Left cardiac atrium (tissue), 4 donors: Measurements from ENCODE around the gene MSMP. TPM values are rescaled to one million over a fixed set of nuclear protein-coding genes. Genes with fewer than 3 reads are reported as not detected.
A peak's percentile ranks its signal among the peaks of the same experiment; 100 is the strongest.

Source experiments
- ATAC-seq, 2 donors: fragments of 200-7000 bp; cut with Tn5 transposase; one replicate each; pipeline ENCODE4 v1.9.1; 2020; ENCODE audit warnings: mild to moderate bottlenecking in 2 of 2, moderate library complexity in 2 of 2
- DNase-seq: peaks from one replicate; pipeline ENCODE4 v3.0.0-alpha.2; 2020
- intact Hi-C, 2 donors: fragments of 100-400 bp; cut with DNase I; formaldehyde crosslinking; loops; one replicate each; pipeline versions ENCODE4 v1.14.1 to v1.15.1; 2022 to 2023
- microRNA-seq, 2 donors: library from miRNA; unstranded; fragments of <30 nt; microRNA quantifications; one replicate each; pipeline ENCODE4 v1.2.0, GENCODE V29; 2020
- total RNA-seq, 2 donors: library from RNA; stranded (reverse); fragmentation: NEBNext Ultra II Directional; extraction: Animal tissue kit (Norgen Biotek cat#: 25700); gene quantifications; one replicate each; pipeline ENCODE4 v1.2.1, GENCODE V29; 2021
- donor health status: DM: no; HTN: yes; CAD: no.
- donor health status: DM: no; HTN: yes; CAD: no; lungs with severe emphysema.
- donor health status: DM: yes; HTN: yes; CAD: no.
- donor health status: Dilated cardiomyopathy.

MSMP gene
- total RNA-seq, 2 donors from 2014 or later = not detected

GRCh38 chr9:35711501-35712428, 42.3 kb downstream of the MSMP start:
- DNase-seq (no peak), ATAC-seq (peak in 1 of 2 donors; percentile 8)
- intact Hi-C loops = no loop called here

- no peak for DNase-seq
- ATAC-seq = peak; percentile 23 to 60
- intact Hi-C loops = no loop called here
Observed at GRCh38 chr9:35710818-35711500, 43.1 kb downstream of the MSMP start.

GRCh38 chr9:35708146-35708545, 45.9 kb downstream of the MSMP start:
- intact Hi-C loops = no loop called here
- ATAC-seq (no peak), DNase-seq (no peak)

GRCh38 chr9:35706951-35707350, 47.1 kb downstream of the MSMP start:
- intact Hi-C loops = no loop called here
- no peak for ATAC-seq
- DNase-seq = no peak

GRCh38 chr9:35705836-35706430, 48.1 kb downstream of the MSMP start:
- DNase-seq (no peak), ATAC-seq (no peak)
- intact Hi-C loops = no loop called here

GRCh38 chr9:35705372-35705771, 48.7 kb downstream of the MSMP start:
- intact Hi-C loops = no loop called here
- no peak for DNase-seq
- ATAC-seq = no peak

- DNase-seq = no peak
- ATAC-seq = peak; percentile 16
- intact Hi-C loops = no loop called here
Observed at GRCh38 chr9:35703906-35704672, 50.0 kb downstream of the MSMP start.

Small RNA genes within 50 kb of the gene (microRNA-seq; reads per million reads assigned to microRNA genes)
- gene MIR6852 = 0 to 0.27 reads per million in 2 donors
- gene MIR6853 = 0 to 0.60 reads per million in 2 donors

Other genes with a start within 250 kb of the MSMP start
- gene TESK1, start 149.0 kb downstream of the MSMP start, total RNA-seq = 10 to 100 TPM; 30.7 to 31.9 TPM
- gene CD72, start 135.9 kb downstream of the MSMP start, total RNA-seq = 1 to 10 TPM in 1 of 2 donors, under 1 TPM in 1; 0.97 to 1.6 TPM
- gene SIT1, start 103.3 kb downstream of the MSMP start, total RNA-seq = 1 to 10 TPM in 1 of 2 donors, under 1 TPM in 1; 0.86 to 1.6 TPM
- gene RMRP, start 96.3 kb downstream of the MSMP start, total RNA-seq = over 10,000 TPM; 14,118 to 22,490 TPM
- 10 to 100 TPM; 52.3 to 70.9 TPM for gene CCDC107, start 96.0 kb downstream of the MSMP start, total RNA-seq
- under 1 TPM; 0.18 to 0.84 TPM for gene ARHGEF39, start 89.1 kb downstream of the MSMP start, total RNA-seq
- gene CA9, start 80.3 kb downstream of the MSMP start, total RNA-seq = 1 to 10 TPM; 1.6 to 2.8 TPM
- gene TPM2, start 64.4 kb downstream of the MSMP start, total RNA-seq = 100 to 1,000 TPM; 523 to 604 TPM
- gene TLN1, start 22.1 kb downstream of the MSMP start, total RNA-seq = 100 to 1,000 TPM; 301 to 324 TPM
- 10 to 100 TPM; 24.6 to 36.2 TPM for gene CREB3, start 21.6 kb downstream of the MSMP start, total RNA-seq
- gene GBA2, start 5.0 kb downstream of the MSMP start, total RNA-seq = 10 to 100 TPM; 92.5 to 97.7 TPM
- 10 to 100 TPM; 23.6 to 34.6 TPM for gene RGP1, start 5.0 kb downstream of the MSMP start, total RNA-seq
- gene NPR2, start 37.3 kb upstream of the MSMP start, total RNA-seq = 10 to 100 TPM; 21.1 to 24.3 TPM
- gene SPAG8, start 58.0 kb upstream of the MSMP start, total RNA-seq = 1 to 10 TPM; 1.3 to 1.9 TPM
- gene HINT2, start 60.8 kb upstream of the MSMP start, total RNA-seq = 10 to 100 TPM; 53.4 to 54.3 TPM
- not detected for gene FAM221B, start 74.5 kb upstream of the MSMP start, total RNA-seq
- gene TMEM8B, start 75.0 kb upstream of the MSMP start, total RNA-seq = 10 to 100 TPM; 14.7 to 15.6 TPM
- gene OR13J1, start 116.1 kb upstream of the MSMP start, total RNA-seq = not detected
- gene HRCT1, start 151.9 kb upstream of the MSMP start, total RNA-seq = 1 to 10 TPM; 4.6 to 9.3 TPM
- 10 to 100 TPM in 1 of 2 donors, 1 to 10 TPM in 1; 7.6 to 13.1 TPM for gene SPAAR, start 155.2 kb upstream of the MSMP start, total RNA-seq
- not detected for gene OR2S2, start 203.9 kb upstream of the MSMP start, total RNA-seq